Neural cell (in vitro differentiated cells): Measurements from ENCODE around the gene AQP3. TPM values are rescaled to one million over a fixed set of nuclear protein-coding genes. Genes with fewer than 3 reads are reported as not detected.

Source experiments
- H2AFZ ChIP-seq: fragments of 200-600, 300-800 bp; sonication (generic), shearing (Covaris generic); 2 replicates; pipeline ENCODE4 v1.6.0; 2014; ENCODE audit warnings: low read depth, mild to moderate bottlenecking, antibody characterized with exemption, low read length, moderate library complexity
- H3F3A ChIP-seq: fragments of 200-600 bp; shearing (Covaris generic); 2 replicates; pipeline ENCODE4 v1.6.1; 2016; ENCODE audit warnings: mild to moderate bottlenecking, moderate library complexity, mixed read lengths, antibody characterized with exemption, low read length; ENCODE audit not compliant: insufficient read depth, poor library complexity, severe bottlenecking
- H3K27ac ChIP-seq: fragments of 200-600, 300-800 bp; sonication (generic), shearing (Covaris generic); 2 replicates; pipeline ENCODE4 v1.5.1; 2014; ENCODE audit warnings: mild to moderate bottlenecking, low read length, moderate library complexity
- H3K27me3 ChIP-seq: fragments of 300-800, 200-600 bp; sonication (generic), shearing (Covaris generic); 2 replicates; pipeline ENCODE4 v1.6.0; 2014; ENCODE audit warnings: mild to moderate bottlenecking, low read depth, low read length, moderate library complexity; ENCODE audit not compliant: insufficient read depth
- H3K36me3 ChIP-seq: fragments of 300-800, 200-600 bp; sonication (generic), shearing (Covaris generic); 2 replicates; pipeline ENCODE4 v1.5.1; 2014; ENCODE audit warnings: mild to moderate bottlenecking, antibody characterized with exemption, low read length, moderate library complexity; ENCODE audit not compliant: insufficient read depth
- H3K4me2 ChIP-seq: fragments of 300-800, 200-600 bp; sonication (generic), shearing (Covaris generic); 2 replicates; pipeline ENCODE4 v1.6.0; 2014; ENCODE audit warnings: mild to moderate bottlenecking, low read length
- H3K4me3 ChIP-seq: fragments of 300-800, 200-600 bp; sonication (generic), shearing (Covaris generic); 2 replicates; pipeline ENCODE4 v1.5.1; 2014; ENCODE audit warnings: mild to moderate bottlenecking, low read length, moderate library complexity
- H3K79me2 ChIP-seq: fragments of 200-600 bp; shearing (Covaris generic); replicated peaks from 2 replicates; pipeline ENCODE4 v1.6.0; 2014; ENCODE audit warnings: mild to moderate bottlenecking, low read length, moderate library complexity; ENCODE audit not compliant: insufficient read depth
- H3K9ac ChIP-seq: fragments of 300-800, 200-600 bp; sonication (generic), shearing (Covaris generic); 2 replicates; pipeline ENCODE4 v1.6.1; 2016; ENCODE audit warnings: mild to moderate bottlenecking, low read length, mixed read lengths
- H3K9me2 ChIP-seq: fragments of 200-600 bp; shearing (Covaris generic); 2 replicates; pipeline ENCODE4 v1.6.1; 2016; ENCODE audit warnings: mild to moderate bottlenecking, low read length, mixed read lengths; ENCODE audit not compliant: insufficient read depth
- H3K9me3 ChIP-seq: fragments of 200-600, 300-800 bp; sonication (generic), shearing (Covaris generic); 2 replicates; pipeline ENCODE4 v1.6.1; 2016; ENCODE audit warnings: mild to moderate bottlenecking, mixed run types, low read length, moderate library complexity, mixed read lengths
- H4K20me1 ChIP-seq: fragments of 200-600 bp; shearing (Covaris generic); 2 replicates; pipeline ENCODE4 v1.6.1; 2016; ENCODE audit warnings: mild to moderate bottlenecking, mixed run types; ENCODE audit not compliant: insufficient read depth
- EP300 ChIP-seq: fragments of 450-650 bp; conservative IDR thresholded peaks from 2 replicates; pipeline ENCODE4 v1.6.1; 2014; ENCODE audit warnings: antibody characterized with exemption, mild to moderate bottlenecking, moderate library complexity; ENCODE audit not compliant: poor library complexity, severe bottlenecking
- EZH2 ChIP-seq: fragments of 200-600, 300-800 bp; shearing (Covaris generic), sonication (generic); IDR thresholded peaks from 2 replicates; pipeline ENCODE4 v1.6.1; 2014; ENCODE audit warnings: antibody characterized with exemption, low read length, borderline replicate concordance, mild to moderate bottlenecking; ENCODE audit not compliant: insufficient read depth, poor library complexity, severe bottlenecking
- RAD21 ChIP-seq: fragments of 450-650 bp; conservative IDR thresholded peaks from 2 replicates; pipeline ENCODE4 v1.6.1; 2014; ENCODE audit warnings: antibody characterized with exemption, mild to moderate bottlenecking, moderate library complexity
- TAF1 ChIP-seq: IDR thresholded peaks from 2 replicates; pipeline ENCODE4 v1.6.1; 2012; ENCODE audit warnings: low read depth
- polyA plus RNA-seq: library from polyadenylated mRNA; depleted of rRNA; stranded (reverse); fragments of >200 nt; gene quantifications from 2 replicates; pipeline ENCODE4 v1.2.3, GENCODE V29; 2014
- TF ChIP-seq, protein P1 (sequence below): IDR thresholded peaks from 2 replicates; pipeline ENCODE4 v1.6.1; 2012; ENCODE audit warnings: borderline replicate concordance
- TF ChIP-seq, protein P2 (sequence below): fragments of 450-650 bp; IDR thresholded peaks from 2 replicates; pipeline ENCODE4 v1.5.1; 2014; ENCODE audit warnings: antibody characterized with exemption, mild to moderate bottlenecking, moderate library complexity; ENCODE audit not compliant: poor library complexity, severe bottlenecking

Gene AQP3
- polyA plus RNA-seq, 1 donor from 2014 or later, result not detected

DNA sequence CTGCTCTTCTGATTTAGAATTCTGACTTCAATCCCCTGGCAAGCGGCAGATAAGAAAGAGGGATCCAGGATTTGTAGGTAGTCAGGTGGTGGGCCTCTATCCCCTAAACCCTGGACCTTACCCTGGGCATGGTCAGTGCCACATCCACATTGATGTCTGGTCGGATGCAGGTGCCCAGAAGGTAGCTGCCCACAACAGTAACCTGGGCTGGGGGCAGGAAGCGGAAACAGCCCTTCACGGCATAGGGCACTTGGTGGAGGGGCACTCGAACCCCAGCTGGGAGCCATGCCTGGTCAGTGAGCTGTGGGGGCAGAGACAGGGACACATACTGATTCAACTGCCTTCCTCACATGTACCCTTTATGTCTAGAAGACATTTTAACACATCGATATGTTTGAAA is 22.5 kb upstream of the AQP3 start:
- Histone ChIP-seq H3K4me3 (no peak overlapping the region), H3K27ac (no peak overlapping the region), H2AFZ (no peak overlapping the region), H4K20me1 (no peaks in the 10 kb centered on the region), H3K9me2 (no peaks in the 10 kb centered on the region), H3F3A (no peaks in the 10 kb centered on the region), H3K79me2 (peaks cover 10% of the 10 kb centered on the region), H3K4me2 (no peak overlapping the region), H3K9me3 (no peaks in the 10 kb centered on the region), H3K9ac (no peak overlapping the region), H3K27me3 (no peaks in the 10 kb centered on the region), H3K36me3 (no peaks in the 10 kb centered on the region)
- TF ChIP-seq, protein P1, sequence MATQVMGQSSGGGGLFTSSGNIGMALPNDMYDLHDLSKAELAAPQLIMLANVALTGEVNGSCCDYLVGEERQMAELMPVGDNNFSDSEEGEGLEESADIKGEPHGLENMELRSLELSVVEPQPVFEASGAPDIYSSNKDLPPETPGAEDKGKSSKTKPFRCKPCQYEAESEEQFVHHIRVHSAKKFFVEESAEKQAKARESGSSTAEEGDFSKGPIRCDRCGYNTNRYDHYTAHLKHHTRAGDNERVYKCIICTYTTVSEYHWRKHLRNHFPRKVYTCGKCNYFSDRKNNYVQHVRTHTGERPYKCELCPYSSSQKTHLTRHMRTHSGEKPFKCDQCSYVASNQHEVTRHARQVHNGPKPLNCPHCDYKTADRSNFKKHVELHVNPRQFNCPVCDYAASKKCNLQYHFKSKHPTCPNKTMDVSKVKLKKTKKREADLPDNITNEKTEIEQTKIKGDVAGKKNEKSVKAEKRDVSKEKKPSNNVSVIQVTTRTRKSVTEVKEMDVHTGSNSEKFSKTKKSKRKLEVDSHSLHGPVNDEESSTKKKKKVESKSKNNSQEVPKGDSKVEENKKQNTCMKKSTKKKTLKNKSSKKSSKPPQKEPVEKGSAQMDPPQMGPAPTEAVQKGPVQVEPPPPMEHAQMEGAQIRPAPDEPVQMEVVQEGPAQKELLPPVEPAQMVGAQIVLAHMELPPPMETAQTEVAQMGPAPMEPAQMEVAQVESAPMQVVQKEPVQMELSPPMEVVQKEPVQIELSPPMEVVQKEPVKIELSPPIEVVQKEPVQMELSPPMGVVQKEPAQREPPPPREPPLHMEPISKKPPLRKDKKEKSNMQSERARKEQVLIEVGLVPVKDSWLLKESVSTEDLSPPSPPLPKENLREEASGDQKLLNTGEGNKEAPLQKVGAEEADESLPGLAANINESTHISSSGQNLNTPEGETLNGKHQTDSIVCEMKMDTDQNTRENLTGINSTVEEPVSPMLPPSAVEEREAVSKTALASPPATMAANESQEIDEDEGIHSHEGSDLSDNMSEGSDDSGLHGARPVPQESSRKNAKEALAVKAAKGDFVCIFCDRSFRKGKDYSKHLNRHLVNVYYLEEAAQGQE, result no peak
- no peak for TF ChIP-seq EP300

GRCh38 chr9:33468797-33469621 is 21.6 kb upstream of the AQP3 start:
- H3K79me2 ChIP-seq, result peaks cover 10% of the 10 kb centered on the region
- TF ChIP-seq, protein P1, result no peak
- TF ChIP-seq EZH2, result no peak
- TF ChIP-seq RAD21, result no peak
- TF ChIP-seq, protein P2, sequence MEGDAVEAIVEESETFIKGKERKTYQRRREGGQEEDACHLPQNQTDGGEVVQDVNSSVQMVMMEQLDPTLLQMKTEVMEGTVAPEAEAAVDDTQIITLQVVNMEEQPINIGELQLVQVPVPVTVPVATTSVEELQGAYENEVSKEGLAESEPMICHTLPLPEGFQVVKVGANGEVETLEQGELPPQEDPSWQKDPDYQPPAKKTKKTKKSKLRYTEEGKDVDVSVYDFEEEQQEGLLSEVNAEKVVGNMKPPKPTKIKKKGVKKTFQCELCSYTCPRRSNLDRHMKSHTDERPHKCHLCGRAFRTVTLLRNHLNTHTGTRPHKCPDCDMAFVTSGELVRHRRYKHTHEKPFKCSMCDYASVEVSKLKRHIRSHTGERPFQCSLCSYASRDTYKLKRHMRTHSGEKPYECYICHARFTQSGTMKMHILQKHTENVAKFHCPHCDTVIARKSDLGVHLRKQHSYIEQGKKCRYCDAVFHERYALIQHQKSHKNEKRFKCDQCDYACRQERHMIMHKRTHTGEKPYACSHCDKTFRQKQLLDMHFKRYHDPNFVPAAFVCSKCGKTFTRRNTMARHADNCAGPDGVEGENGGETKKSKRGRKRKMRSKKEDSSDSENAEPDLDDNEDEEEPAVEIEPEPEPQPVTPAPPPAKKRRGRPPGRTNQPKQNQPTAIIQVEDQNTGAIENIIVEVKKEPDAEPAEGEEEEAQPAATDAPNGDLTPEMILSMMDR, result no peak
- no peak for TF ChIP-seq TAF1
- H2AFZ ChIP-seq, result no peak overlapping the region
- no peaks in the 10 kb centered on the region for H3K36me3 ChIP-seq
- no peaks in the 10 kb centered on the region for H3F3A ChIP-seq
- H3K9me3 ChIP-seq, result no peaks in the 10 kb centered on the region
- no peaks in the 10 kb centered on the region for H3K9me2 ChIP-seq
- H3K27ac ChIP-seq, result no peak overlapping the region
- no peak overlapping the region for H3K4me2 ChIP-seq
- no peaks in the 10 kb centered on the region for H3K27me3 ChIP-seq
- no peak overlapping the region for H3K4me3 ChIP-seq
- H4K20me1 ChIP-seq, result no peaks in the 10 kb centered on the region
- H3K9ac ChIP-seq, result no peak overlapping the region
